Type B pancreatic cell (in vitro differentiated cells): ENCODE measurements around the gene HMGN1. TPM values are rescaled to one million over a fixed set of nuclear protein-coding genes. Genes with fewer than 3 reads are reported as not detected.

ENCODE experiments used
- DNase-seq: peaks from one replicate; pipeline ENCODE4 v3.0.0; 2021; ENCODE audit warnings: mixed read lengths; ENCODE audit not compliant: unreplicated experiment; ENCODE audit errors: extremely low spot score
- H3K27ac Mint-ChIP-seq: 2 replicates; pipeline ENCODE4 v1.8.0; 2021; ENCODE audit warnings: mild to moderate bottlenecking, mixed read lengths
- H3K27me3 Mint-ChIP-seq: 2 replicates; pipeline ENCODE4 v1.8.0; 2021; ENCODE audit warnings: mixed read lengths
- H3K36me3 Mint-ChIP-seq: 2 replicates; pipeline ENCODE4 v1.8.0; 2021; ENCODE audit warnings: mixed read lengths
- H3K4me1 Mint-ChIP-seq: one replicate; pipeline ENCODE4 v1.8.0; 2021; ENCODE audit warnings: mixed read lengths; ENCODE audit not compliant: unreplicated experiment
- H3K4me3 Mint-ChIP-seq: 2 replicates; pipeline ENCODE4 v1.8.0; 2021; ENCODE audit warnings: mild to moderate bottlenecking, mixed read lengths
- H3K9me3 Mint-ChIP-seq: 2 replicates; pipeline ENCODE4 v1.8.0; 2021; ENCODE audit warnings: mixed read lengths
- total RNA-seq: library from RNA; stranded (reverse); gene quantifications from 2 replicates; pipeline ENCODE4 v1.2.1, GENCODE V29; 2021; ENCODE audit warnings: low replicate concordance
- TF ChIP-seq, protein P1 (sequence below): fragments of 200-600 bp; sonication (generic); conservative IDR thresholded peaks from 2 replicates; pipeline ENCODE4 v1.5.0; 2021; ENCODE audit warnings: antibody characterized with exemption, mild to moderate bottlenecking

The HMGN1 gene
- total RNA-seq, 1 donor from 2014 or later, result 479 TPM

DNA sequence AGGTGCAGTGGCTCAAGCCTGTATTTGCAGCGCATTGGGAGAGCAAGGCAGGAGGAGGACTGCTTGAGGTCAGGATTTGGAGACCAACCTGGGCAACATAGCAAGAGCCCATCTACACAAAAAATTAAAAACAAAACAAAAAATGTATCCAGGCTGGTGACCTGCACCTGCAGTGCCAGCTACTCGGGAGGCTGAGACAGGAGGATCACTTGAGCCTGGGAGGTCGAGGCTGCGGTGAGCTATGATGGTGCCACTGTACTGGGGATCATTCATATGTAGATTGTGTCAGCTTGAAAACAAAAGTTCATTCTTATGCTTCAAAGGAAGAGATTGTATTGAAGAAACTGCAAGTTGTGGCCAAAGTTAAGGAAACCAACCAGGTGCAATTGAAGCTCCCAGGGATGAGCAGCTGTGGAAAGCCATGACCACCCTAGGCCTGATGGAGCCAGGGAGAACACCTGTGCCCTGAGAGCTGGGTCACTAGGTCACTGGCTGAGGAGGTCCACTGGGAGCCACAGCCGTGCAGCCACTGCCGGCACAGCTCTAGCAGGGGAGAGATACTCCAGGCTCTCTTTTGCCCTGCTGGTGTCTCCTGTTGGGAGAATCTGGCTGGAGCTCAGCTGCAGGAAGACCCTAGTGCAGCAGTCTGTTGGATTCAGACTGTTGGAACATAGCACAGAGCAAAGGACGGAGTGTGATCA is 22.1 kb downstream of the HMGN1 start:
- H3K4me3 Mint-ChIP-seq, result no peak overlapping the region
- peaks cover 1% of the 10 kb centered on the region for H3K4me1 Mint-ChIP-seq
- peaks cover 2% of the 10 kb centered on the region for H3K9me3 Mint-ChIP-seq
- H3K36me3 Mint-ChIP-seq, result peaks cover 1% of the 10 kb centered on the region
- H3K27ac Mint-ChIP-seq, result no peak overlapping the region
- TF ChIP-seq, protein P1, sequence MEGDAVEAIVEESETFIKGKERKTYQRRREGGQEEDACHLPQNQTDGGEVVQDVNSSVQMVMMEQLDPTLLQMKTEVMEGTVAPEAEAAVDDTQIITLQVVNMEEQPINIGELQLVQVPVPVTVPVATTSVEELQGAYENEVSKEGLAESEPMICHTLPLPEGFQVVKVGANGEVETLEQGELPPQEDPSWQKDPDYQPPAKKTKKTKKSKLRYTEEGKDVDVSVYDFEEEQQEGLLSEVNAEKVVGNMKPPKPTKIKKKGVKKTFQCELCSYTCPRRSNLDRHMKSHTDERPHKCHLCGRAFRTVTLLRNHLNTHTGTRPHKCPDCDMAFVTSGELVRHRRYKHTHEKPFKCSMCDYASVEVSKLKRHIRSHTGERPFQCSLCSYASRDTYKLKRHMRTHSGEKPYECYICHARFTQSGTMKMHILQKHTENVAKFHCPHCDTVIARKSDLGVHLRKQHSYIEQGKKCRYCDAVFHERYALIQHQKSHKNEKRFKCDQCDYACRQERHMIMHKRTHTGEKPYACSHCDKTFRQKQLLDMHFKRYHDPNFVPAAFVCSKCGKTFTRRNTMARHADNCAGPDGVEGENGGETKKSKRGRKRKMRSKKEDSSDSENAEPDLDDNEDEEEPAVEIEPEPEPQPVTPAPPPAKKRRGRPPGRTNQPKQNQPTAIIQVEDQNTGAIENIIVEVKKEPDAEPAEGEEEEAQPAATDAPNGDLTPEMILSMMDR, result no peak
- H3K27me3 Mint-ChIP-seq, result no peaks in the 10 kb centered on the region
- no peak for DNase-seq

DNA sequence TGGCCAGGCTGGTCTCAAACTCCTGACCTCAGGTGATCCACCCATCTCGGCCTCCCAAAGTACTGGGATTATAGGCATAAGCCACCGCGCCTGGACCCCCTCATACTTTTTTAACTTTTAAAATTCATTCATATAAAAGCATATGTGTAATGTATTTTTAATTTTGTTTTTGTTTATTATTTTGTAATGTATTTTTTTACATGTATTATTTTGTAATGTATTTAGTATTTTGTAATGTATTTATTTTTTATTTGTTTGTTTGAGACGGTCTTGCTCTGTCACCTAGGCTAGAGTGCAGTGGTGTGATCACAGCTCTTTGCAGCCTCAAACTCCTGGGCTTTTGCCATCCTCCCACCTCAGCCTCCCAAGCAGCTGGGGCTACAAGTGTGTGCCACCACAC is 23.4 kb downstream of the HMGN1 start:
- peaks cover 5% of the 10 kb centered on the region for H3K36me3 Mint-ChIP-seq
- no peak overlapping the region for H3K4me3 Mint-ChIP-seq
- peaks cover 6% of the 10 kb centered on the region for H3K9me3 Mint-ChIP-seq
- no peak overlapping the region for H3K27ac Mint-ChIP-seq
- TF ChIP-seq, protein P1, result no peak
- no peak for DNase-seq
- H3K27me3 Mint-ChIP-seq, result no peaks in the 10 kb centered on the region
- H3K4me1 Mint-ChIP-seq, result peaks cover 5% of the 10 kb centered on the region

DNA sequence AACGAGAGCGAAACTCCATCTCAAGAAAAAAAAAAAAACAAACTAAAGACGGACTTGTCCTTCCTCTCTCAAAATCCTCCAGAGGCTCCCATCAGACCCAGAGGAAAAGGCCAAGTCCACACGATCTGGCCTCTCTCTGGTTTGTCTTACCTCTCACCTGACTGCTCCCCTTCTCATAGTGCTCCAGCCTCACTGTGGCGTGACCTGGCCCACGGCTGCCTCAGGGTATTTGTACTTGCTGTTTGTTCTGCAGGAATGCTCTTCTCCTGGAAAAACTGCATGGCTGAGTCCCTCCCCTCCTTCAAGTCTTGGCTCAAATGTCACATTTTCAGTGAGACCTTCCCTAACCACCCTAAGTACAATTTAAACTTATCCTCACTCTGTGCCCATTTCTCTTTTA is 27.5 kb downstream of the HMGN1 start:
- Mint-ChIP-seq H3K4me3 (peak overlapping the region; percentile 79), H3K9me3 (peaks cover 6% of the 10 kb centered on the region), H3K27ac (peak overlapping the region; percentile 97), H3K4me1 (peaks cover 32% of the 10 kb centered on the region), H3K36me3 (peaks cover 10% of the 10 kb centered on the region), H3K27me3 (no peaks in the 10 kb centered on the region)
- no peak for DNase-seq
- TF ChIP-seq, protein P1, result no peak

DNA sequence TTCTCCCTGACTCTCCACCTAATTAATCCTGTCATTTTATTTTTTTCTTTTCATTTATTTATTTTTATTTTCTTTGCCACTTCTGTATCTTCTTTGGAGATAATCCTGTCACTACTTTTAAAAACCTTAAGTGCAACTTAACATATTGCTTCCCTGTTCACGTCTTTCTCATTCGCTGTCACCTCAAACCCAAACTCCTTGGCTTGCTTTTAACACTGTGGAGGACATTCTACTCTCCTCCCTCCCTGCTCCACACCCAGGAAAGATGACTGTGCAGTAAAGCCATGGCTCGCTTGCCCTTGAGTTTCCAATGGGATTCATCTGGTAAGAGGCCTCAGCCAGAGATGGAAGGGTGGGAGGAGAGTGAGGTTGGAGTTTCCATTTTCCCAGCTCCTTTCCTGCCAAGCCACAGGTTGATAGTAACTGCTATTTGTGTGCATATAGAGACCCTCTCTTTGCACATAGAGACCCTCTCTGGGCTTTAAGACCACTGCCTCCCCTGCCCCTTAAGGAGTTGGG is 29.0 kb downstream of the HMGN1 start:
- TF ChIP-seq, protein P1, result no peak
- Mint-ChIP-seq H3K9me3 (peaks cover 6% of the 10 kb centered on the region), H3K27me3 (no peaks in the 10 kb centered on the region), H3K4me1 (peaks cover 32% of the 10 kb centered on the region), H3K36me3 (peaks cover 10% of the 10 kb centered on the region), H3K27ac (peak overlapping the region; percentile 31), H3K4me3 (peak overlapping the region; percentile 59)
- no peak for DNase-seq

DNA sequence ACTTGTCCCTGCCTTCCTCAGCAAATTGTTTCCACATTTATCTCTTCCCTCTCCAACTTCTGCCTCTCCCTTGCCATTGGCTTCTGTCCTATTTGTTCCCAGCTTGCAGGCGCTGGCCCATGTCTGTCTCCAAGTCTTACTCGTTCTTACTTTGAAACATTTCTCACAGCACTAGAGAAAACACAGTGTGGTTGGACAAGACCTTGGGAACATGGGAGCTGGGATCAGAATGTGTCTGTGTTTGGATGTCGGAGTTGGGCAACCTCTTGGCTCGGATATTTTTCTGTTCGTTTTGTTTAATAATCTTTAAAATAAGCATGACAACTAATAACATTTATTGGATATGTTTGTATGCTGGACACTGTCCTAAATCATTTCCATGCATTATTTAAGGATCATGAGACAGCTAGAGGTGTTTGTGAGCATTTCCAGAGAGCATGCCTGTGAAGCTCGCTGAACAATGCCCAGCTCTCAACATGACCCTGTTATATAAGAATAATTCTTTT is 29.6 kb downstream of the HMGN1 start:
- TF ChIP-seq, protein P1, result no peak
- DNase-seq, result no peak
- Mint-ChIP-seq H3K27me3 (peaks cover 4% of the 10 kb centered on the region), H3K27ac (peak overlapping the region; percentile 31), H3K9me3 (peaks cover 6% of the 10 kb centered on the region), H3K36me3 (peaks cover 10% of the 10 kb centered on the region), H3K4me3 (peak overlapping the region; percentile 59), H3K4me1 (peaks cover 32% of the 10 kb centered on the region)
